Stimulated activated CD4-positive, alpha-beta T cell treated with anti-CD3 and anti-CD28 coated beads, Interleukin-12 subunit alpha, Interleukin-12 subunit beta, amount 100 ng/mL, for 48 hours (primary cell): ENCODE measurements around the gene EDNRA.

Experiments
- DNase-seq, 3 donors: peaks; one replicate each; pipeline ENCODE4 v3.0.0-alpha.2; 2020; ENCODE audit warnings: low read depth in 2 of 3, low spot score in 1 of 3

Gene EDNRA

GRCh38 chr4:147539959-147540358 is 59.1 kb downstream of the EDNRA start:
- DNase-seq: no peak

- DNase-seq: no peak
These were observed 61.5 kb downstream of the EDNRA start for GRCh38 chr4:147542229-147542990.

GRCh38 chr4:147543034-147543433 is 62.1 kb downstream of the EDNRA start:
- no peak for DNase-seq

- DNase-seq: no peak
These were observed 65.5 kb downstream of the EDNRA start for GRCh38 chr4:147546349-147546748.

- DNase-seq: no peak
These were observed 66.6 kb downstream of the EDNRA start for GRCh38 chr4:147547314-147548056.

- DNase-seq: no peak
These were observed 67.4 kb downstream of the EDNRA start for GRCh38 chr4:147548256-147548655.

GRCh38 chr4:147550626-147551246 is 69.8 kb downstream of the EDNRA start:
- DNase-seq: peak in 1 of 3 donors; percentile 2

GRCh38 chr4:147560625-147561024 is 79.7 kb downstream of the EDNRA start:
- no peak for DNase-seq

- DNase-seq: no peak
These were observed 85.9 kb downstream of the EDNRA start for GRCh38 chr4:147566762-147567161.

- DNase-seq: no peak
These were observed 86.4 kb downstream of the EDNRA start for GRCh38 chr4:147567276-147567675.

- no peak for DNase-seq
These were observed 89.7 kb downstream of the EDNRA start for GRCh38 chr4:147570616-147571015.

- no peak for DNase-seq
These were observed 90.3 kb downstream of the EDNRA start for GRCh38 chr4:147571036-147571770.

GRCh38 chr4:147576084-147576483 is 95.2 kb downstream of the EDNRA start:
- no peak for DNase-seq

GRCh38 chr4:147578051-147578476 is 97.2 kb downstream of the EDNRA start:
- no peak for DNase-seq

GRCh38 chr4:147578593-147578992 is 97.7 kb downstream of the EDNRA start:
- DNase-seq: no peak

GRCh38 chr4:147580396-147580795 is 99.5 kb downstream of the EDNRA start:
- no peak for DNase-seq

GRCh38 chr4:147581606-147582350 is 100.9 kb downstream of the EDNRA start:
- no peak for DNase-seq

GRCh38 chr4:147582386-147583060 is 101.6 kb downstream of the EDNRA start:
- DNase-seq: no peak

GRCh38 chr4:147583876-147584275 is 103.0 kb downstream of the EDNRA start:
- DNase-seq: no peak

GRCh38 chr4:147586032-147586431 is 105.1 kb downstream of the EDNRA start:
- DNase-seq: no peak
